Activated CD8-positive, alpha-beta memory T cell treated with anti-CD3 and anti-CD28 coated beads, Interleukin-2, amount 10 ng/mL, durations not matched to agents 7 days and 5 days (primary cell): ENCODE results near the gene PRPF6. TPM values are rescaled to one million over a fixed set of nuclear protein-coding genes. Genes with fewer than 3 reads are reported as not detected.
"Not testable (repeated sequence)": the region's sequence is repeated elsewhere in the genome, so short reads cannot be mapped to it uniquely, and the experiment has no call there.

Source experiments
- ATAC-seq: fragments of 150-1000 bp; cut with Tn5 transposase; one replicate; pipeline ENCODE4 v1.10.0; 2021; ENCODE audit warnings: moderate library complexity
- CTCF ChIA-PET: fragments of 350-600 bp; sonication (Branson Sonifier 250); formaldehyde crosslinking; loops from one replicate; lab custom pipeline; 2021; ENCODE audit warnings: antibody characterized with exemption; lab: Charles Lee
- DNase-seq: peaks from one replicate; pipeline ENCODE4 v3.0.0-alpha.2; 2020
- H3K27ac Mint-ChIP-seq: one replicate; pipeline ENCODE4 v1.8.0; 2021; ENCODE audit warnings: mild to moderate bottlenecking, mixed read lengths
- H3K27me3 Mint-ChIP-seq: one replicate; pipeline ENCODE4 v1.8.0; 2021; ENCODE audit warnings: mixed read lengths
- H3K36me3 Mint-ChIP-seq: one replicate; pipeline ENCODE4 v1.8.0; 2021; ENCODE audit warnings: mild to moderate bottlenecking, mixed read lengths
- H3K4me1 Mint-ChIP-seq: one replicate; pipeline ENCODE4 v1.8.0; 2021; ENCODE audit warnings: mixed read lengths
- H3K4me3 Mint-ChIP-seq: one replicate; pipeline ENCODE4 v1.8.0; 2021; ENCODE audit warnings: mild to moderate bottlenecking, moderate library complexity, mixed read lengths
- H3K9me3 Mint-ChIP-seq: one replicate; pipeline ENCODE4 v1.8.0; 2022; ENCODE audit warnings: low read depth, mixed read lengths
- total RNA-seq, 2 experiments: library from RNA; stranded (reverse); gene quantifications; one replicate each; pipeline ENCODE4 v1.2.3, GENCODE V29; 2021

Gene PRPF6
- total RNA-seq, 2 experiments from 2014 or later, result 77.5 to 80.6 TPM

- H3K4me1 Mint-ChIP-seq, result peaks cover 35% of the 10 kb centered on the region
- no peak for ATAC-seq
- H3K27me3 Mint-ChIP-seq, result no peaks in the 10 kb centered on the region
- peaks cover 5% of the 10 kb centered on the region for H3K9me3 Mint-ChIP-seq
- H3K36me3 Mint-ChIP-seq, result peaks cover 44% of the 10 kb centered on the region
- H3K4me3 Mint-ChIP-seq, result no peak overlapping the region
- no peak overlapping the region for H3K27ac Mint-ChIP-seq
- no peak for DNase-seq
- CTCF ChIA-PET, result interaction anchor here (1.0 to 3.4 kb wide), 2 partner anchors 24 to 32 kb away, joined by 3 to 20 read pairs; no protein-coding TSS in a partner anchor
Measured at GRCh38 chr20:64006490-64006889, 25.6 kb downstream of the PRPF6 start.

DNA sequence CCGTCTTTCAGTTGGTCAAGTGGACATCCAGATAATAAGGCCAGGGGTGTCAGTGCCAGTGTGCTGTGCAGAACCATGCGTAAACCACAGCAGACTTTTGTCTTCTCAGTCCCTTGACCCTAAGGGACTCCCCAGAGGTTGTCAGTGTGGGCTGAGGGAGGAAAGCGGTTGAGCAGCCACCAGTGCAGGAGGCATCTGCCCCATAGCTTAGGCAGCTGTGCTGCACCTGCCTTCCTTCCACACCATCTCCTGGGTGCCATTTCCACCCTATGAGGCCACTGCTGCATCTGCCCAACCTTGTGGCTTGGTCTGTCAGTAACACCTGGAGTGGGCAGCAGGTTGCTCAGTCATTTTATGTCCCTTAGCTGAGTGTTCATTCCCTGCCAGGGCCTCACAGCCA is 26.0 kb downstream of the PRPF6 start:
- DNase-seq, result no peak
- Mint-ChIP-seq H3K27me3 (no peaks in the 10 kb centered on the region), H3K4me3 (no peak overlapping the region), H3K9me3 (peaks cover 5% of the 10 kb centered on the region), H3K27ac (no peak overlapping the region), H3K4me1 (peaks cover 37% of the 10 kb centered on the region), H3K36me3 (peaks cover 42% of the 10 kb centered on the region)
- CTCF ChIA-PET, result interaction anchor here (0.8 to 3.4 kb wide), 3 partner anchors 25 to 142 kb away, joined by 3 to 20 read pairs (median 3); partner anchors contain the start of gene TPD52L2
- ATAC-seq, result peak; percentile 22

GRCh38 chr20:64009811-64010387 is 29.0 kb downstream of the PRPF6 start:
- Mint-ChIP-seq H3K27me3 (no peaks in the 10 kb centered on the region), H3K36me3 (peaks cover 48% of the 10 kb centered on the region), H3K4me3 (peak overlapping the region; percentile 6), H3K4me1 (peaks cover 57% of the 10 kb centered on the region), H3K27ac (peak overlapping the region; percentile 72), H3K9me3 (peaks cover 5% of the 10 kb centered on the region)
- DNase-seq (peak; percentile 68), ATAC-seq (peak; percentile 41)
- CTCF ChIA-PET, result interaction anchor here (0.9 to 2.5 kb wide), 6 partner anchors 21 to 513 kb away, joined by 3 to 20 read pairs (median 6); partner anchors contain the start of genes C20orf204, PRPF6 and SAMD10

DNA sequence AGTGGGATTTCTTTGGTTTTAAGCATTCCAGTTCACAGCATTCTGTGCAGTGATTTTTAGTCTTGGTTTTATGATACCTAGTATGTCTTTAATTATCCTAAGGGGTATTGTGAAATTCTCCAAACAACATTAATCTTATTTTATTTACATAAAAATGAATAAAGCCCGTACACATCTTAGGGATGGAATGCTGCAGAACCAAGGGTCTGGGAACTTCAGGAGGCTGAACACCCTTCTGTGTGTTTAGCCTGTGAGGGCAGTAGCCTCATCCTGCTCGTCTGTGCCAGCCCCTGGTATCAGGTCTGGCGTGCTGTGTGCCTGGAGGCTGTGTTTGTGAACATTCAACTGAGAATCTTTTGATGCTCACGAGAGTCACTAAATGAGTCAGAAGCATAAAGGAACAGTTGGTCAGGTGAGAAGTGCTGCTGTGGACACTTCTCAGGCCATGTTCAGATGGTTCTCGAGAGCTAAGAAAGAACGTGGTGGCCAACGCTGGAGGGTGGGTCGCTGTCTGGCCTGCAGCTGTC is 29.8 kb downstream of the PRPF6 start:
- peaks cover 5% of the 10 kb centered on the region for H3K9me3 Mint-ChIP-seq
- ATAC-seq, result peak; percentile 67
- CTCF ChIA-PET, result interaction anchor here (1.0 to 2.5 kb wide), 4 partner anchors 21 to 31 kb away, joined by 4 to 20 read pairs (median 10); partner anchors contain the start of genes C20orf204, PRPF6 and SAMD10

GRCh38 chr20:64011366-64011779 is 30.4 kb downstream of the PRPF6 start:
- H3K4me1 Mint-ChIP-seq, result peaks cover 61% of the 10 kb centered on the region
- DNase-seq (no peak), ATAC-seq (peak; percentile 37)
- H3K27ac Mint-ChIP-seq, result peak overlapping the region; percentile 72
- H3K27me3 Mint-ChIP-seq, result no peaks in the 10 kb centered on the region
- peaks cover 57% of the 10 kb centered on the region for H3K36me3 Mint-ChIP-seq
- H3K9me3 Mint-ChIP-seq, result peaks cover 5% of the 10 kb centered on the region
- H3K4me3 Mint-ChIP-seq, result no peak overlapping the region
- CTCF ChIA-PET, result interaction anchor here (1.3 to 2.5 kb wide), 3 partner anchors 20 to 31 kb away, joined by 4 to 20 read pairs (median 12); partner anchors contain the start of genes PRPF6 and SAMD10

More for the DNA sequence above, 29.8 kb downstream of the PRPF6 start:
- peak; percentile 53 for DNase-seq
- no peak overlapping the region for H3K4me3 Mint-ChIP-seq
- no peaks in the 10 kb centered on the region for H3K27me3 Mint-ChIP-seq
- peak overlapping the region; percentile 72 for H3K27ac Mint-ChIP-seq
- peaks cover 60% of the 10 kb centered on the region for H3K4me1 Mint-ChIP-seq
- peaks cover 56% of the 10 kb centered on the region for H3K36me3 Mint-ChIP-seq

GRCh38 chr20:64012385-64013154 is 31.6 kb downstream of the PRPF6 start:
- ATAC-seq, DNase-seq, H3K4me3 Mint-ChIP-seq, H3K9me3 Mint-ChIP-seq, H3K27me3 Mint-ChIP-seq: not testable (repeated sequence)
- CTCF ChIA-PET, result interaction anchor here (2.4 kb wide), 1 partner anchor 26 kb away, joined by 14 read pairs; no protein-coding TSS in a partner anchor
- Mint-ChIP-seq H3K36me3 (peaks cover 56% of the 10 kb centered on the region), H3K4me1 (peaks cover 58% of the 10 kb centered on the region), H3K27ac (peak overlapping the region; percentile 89)

DNA sequence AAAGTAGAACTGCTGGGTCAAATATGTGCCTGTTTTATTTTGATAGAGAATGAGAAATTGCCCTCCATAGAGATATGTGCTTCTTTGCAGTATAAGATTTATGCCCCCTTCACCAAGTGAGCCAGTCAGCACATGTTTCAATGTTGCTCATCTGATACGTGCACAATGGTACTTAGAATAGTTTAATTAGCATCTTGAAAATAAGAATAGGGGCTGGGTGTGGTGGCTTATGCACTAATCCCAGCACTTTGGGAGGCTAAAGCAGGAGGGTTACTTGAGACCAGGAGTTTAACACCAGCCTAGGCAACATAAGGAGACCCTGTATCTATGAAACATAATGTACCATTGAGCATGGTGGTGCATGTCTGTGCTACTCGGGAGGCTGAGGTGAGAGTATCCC is 34.7 kb downstream of the PRPF6 start:
- Mint-ChIP-seq H3K36me3 (peaks cover 49% of the 10 kb centered on the region), H3K4me1 (peaks cover 38% of the 10 kb centered on the region), H3K4me3 (no peak overlapping the region), H3K27ac (peak overlapping the region; percentile 32), H3K27me3 (no peaks in the 10 kb centered on the region), H3K9me3 (no peaks in the 10 kb centered on the region)
- no peak for DNase-seq
- no peak for ATAC-seq
- CTCF ChIA-PET, result no interaction called here

GRCh38 chr20:64021124-64021975 is 40.4 kb downstream of the PRPF6 start:
- Mint-ChIP-seq H3K4me1 (peaks cover 7% of the 10 kb centered on the region), H3K9me3 (no peaks in the 10 kb centered on the region), H3K27me3 (no peaks in the 10 kb centered on the region), H3K36me3 (peaks cover 61% of the 10 kb centered on the region), H3K4me3 (no peak overlapping the region), H3K27ac (no peak overlapping the region)
- CTCF ChIA-PET, result no interaction called here
- ATAC-seq (no peak), DNase-seq (no peak)

DNA sequence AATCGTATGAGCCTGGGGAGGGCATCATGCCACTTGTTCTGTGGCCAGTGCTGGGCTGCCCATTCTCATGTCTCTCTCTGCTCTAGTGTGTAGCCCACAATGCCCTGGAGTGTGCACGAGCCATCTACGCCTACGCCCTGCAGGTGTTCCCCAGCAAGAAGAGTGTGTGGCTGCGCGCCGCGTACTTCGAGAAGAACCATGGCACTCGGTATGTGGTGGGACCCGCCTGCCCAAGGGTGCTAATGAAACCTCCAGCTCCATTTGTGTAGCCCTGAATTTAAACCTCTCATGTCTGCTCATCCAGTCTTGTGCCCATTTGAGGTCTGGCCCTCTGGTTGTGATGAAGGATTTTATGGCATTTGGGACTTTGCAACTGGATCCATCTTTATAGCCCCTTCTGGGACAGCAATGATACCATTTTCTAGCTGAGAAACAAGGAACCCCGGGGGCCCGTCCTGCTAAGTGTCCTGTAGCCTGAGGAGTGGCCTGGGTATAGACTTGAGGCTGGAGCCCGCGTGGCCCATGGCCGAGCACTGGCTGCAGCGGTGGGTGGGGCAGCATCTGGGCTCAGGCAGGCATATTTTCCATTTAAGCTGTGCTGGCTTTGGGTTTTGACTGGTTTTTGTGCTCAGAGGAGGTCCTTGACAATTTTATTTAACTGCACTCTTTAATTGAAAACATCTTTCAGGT is 41.9 kb downstream of the PRPF6 start:
- CTCF ChIA-PET, result interaction anchor here (0.6 kb wide), 1 partner anchor 16 kb away, joined by 4 read pairs; no protein-coding TSS in a partner anchor
- Mint-ChIP-seq H3K9me3 (no peaks in the 10 kb centered on the region), H3K27ac (no peak overlapping the region), H3K4me3 (no peak overlapping the region), H3K4me1 (peaks cover 7% of the 10 kb centered on the region), H3K27me3 (no peaks in the 10 kb centered on the region), H3K36me3 (peaks cover 56% of the 10 kb centered on the region)
- DNase-seq, result no peak
- no peak for ATAC-seq

GRCh38 chr20:64023361-64024140 is 42.6 kb downstream of the PRPF6 start:
- CTCF ChIA-PET, result interaction anchor here (0.6 kb wide), 1 partner anchor 15 kb away, joined by 4 read pairs; no protein-coding TSS in a partner anchor
- H3K27me3 Mint-ChIP-seq, result no peaks in the 10 kb centered on the region
- no peak overlapping the region for H3K27ac Mint-ChIP-seq
- peaks cover 7% of the 10 kb centered on the region for H3K4me1 Mint-ChIP-seq
- no peaks in the 10 kb centered on the region for H3K9me3 Mint-ChIP-seq
- peaks cover 54% of the 10 kb centered on the region for H3K36me3 Mint-ChIP-seq
- no peak overlapping the region for H3K4me3 Mint-ChIP-seq
- no peak for ATAC-seq
- DNase-seq, result no peak

GRCh38 chr20:64024141-64024990 is 43.4 kb downstream of the PRPF6 start:
- CTCF ChIA-PET, result no interaction called here
- no peak for ATAC-seq
- Mint-ChIP-seq H3K9me3 (no peaks in the 10 kb centered on the region), H3K4me1 (peaks cover 7% of the 10 kb centered on the region), H3K27me3 (no peaks in the 10 kb centered on the region), H3K4me3 (no peak overlapping the region), H3K36me3 (peaks cover 51% of the 10 kb centered on the region), H3K27ac (no peak overlapping the region)
- no peak for DNase-seq
